Loucy (cell line): Measurements from ENCODE around the gene CREB3L2.

Experiments
- H2AFZ ChIP-seq: fragments of 200-600 bp; sonication (generic); 2 replicates; pipeline ENCODE4 v1.6.0; 2016; ENCODE audit warnings: antibody characterized with exemption, mild to moderate bottlenecking, low read length, moderate library complexity
- H3F3A ChIP-seq: fragments of 200-600 bp; 2 replicates; pipeline ENCODE4 v1.6.0; 2016; ENCODE audit warnings: antibody characterized with exemption, low read depth, mild to moderate bottlenecking
- H3K27me3 ChIP-seq: fragments of 200-600 bp; sonication (generic); 2 replicates; pipeline ENCODE4 v1.6.1; 2014; ENCODE audit warnings: low read length, mild to moderate bottlenecking; ENCODE audit not compliant: insufficient read depth, poor library complexity, severe bottlenecking
- H3K36me3 ChIP-seq: fragments of 200-600 bp; sonication (generic); 2 replicates; pipeline ENCODE4 v1.6.1; 2016; ENCODE audit warnings: low read length; ENCODE audit not compliant: insufficient read depth
- H3K4me1 ChIP-seq: fragments of 200-600 bp; sonication (generic); 2 replicates; pipeline ENCODE4 v1.5.1; 2014; ENCODE audit warnings: low read length, mild to moderate bottlenecking; ENCODE audit not compliant: insufficient read depth, poor library complexity, severe bottlenecking
- H3K4me2 ChIP-seq: fragments of 200-600 bp; sonication (generic); 2 replicates; pipeline ENCODE4 v1.6.0; 2014; ENCODE audit warnings: antibody characterized with exemption, low read length, low read depth, mild to moderate bottlenecking; ENCODE audit not compliant: poor library complexity, severe bottlenecking
- H3K4me3 ChIP-seq: fragments of 200-600 bp; sonication (generic); 2 replicates; pipeline ENCODE4 v1.5.1; 2014; ENCODE audit warnings: low read length, mild to moderate bottlenecking, mixed read lengths; ENCODE audit not compliant: poor library complexity, severe bottlenecking
- H3K79me2 ChIP-seq: fragments of 200-600 bp; sonication (generic); 2 replicates; pipeline ENCODE4 v1.6.1; 2014; ENCODE audit warnings: low read length; ENCODE audit not compliant: insufficient read depth
- H3K9ac ChIP-seq: fragments of 200-600 bp; sonication (generic); 2 replicates; pipeline ENCODE4 v1.6.0; 2014; ENCODE audit warnings: mild to moderate bottlenecking, low read depth, low read length, moderate library complexity; ENCODE audit not compliant: poor library complexity, severe bottlenecking
- H3K9me2 ChIP-seq: fragments of 200-600 bp; sonication (generic); replicated peaks from 2 replicates; pipeline ENCODE4 v1.6.1; 2016; ENCODE audit warnings: low read depth, low read length, mixed read lengths
- H3K9me3 ChIP-seq: fragments of 200-600 bp; sonication (generic); 2 replicates; pipeline ENCODE4 v1.6.1; 2014; ENCODE audit warnings: mild to moderate bottlenecking, antibody characterized with exemption, low read length, low read depth; ENCODE audit not compliant: insufficient read depth
- H4K20me1 ChIP-seq: fragments of 200-600 bp; sonication (generic); 2 replicates; pipeline ENCODE4 v1.6.0; 2014; ENCODE audit warnings: antibody characterized with exemption, low read length, mild to moderate bottlenecking; ENCODE audit not compliant: insufficient read depth, poor library complexity, severe bottlenecking
- EZH2phosphoT487 ChIP-seq: fragments of 200-600 bp; IDR thresholded peaks from 2 replicates; pipeline ENCODE4 v1.6.1; 2018; ENCODE audit warnings: antibody characterized with exemption, mild to moderate bottlenecking, moderate library complexity, borderline replicate concordance
- TF ChIP-seq, protein P1 (sequence below): fragments of 200-600 bp; sonication (generic); conservative IDR thresholded peaks from 2 replicates; pipeline ENCODE4 v1.5.1; 2014; ENCODE audit warnings: mild to moderate bottlenecking, antibody characterized with exemption, low read length

Gene CREB3L2

DNA sequence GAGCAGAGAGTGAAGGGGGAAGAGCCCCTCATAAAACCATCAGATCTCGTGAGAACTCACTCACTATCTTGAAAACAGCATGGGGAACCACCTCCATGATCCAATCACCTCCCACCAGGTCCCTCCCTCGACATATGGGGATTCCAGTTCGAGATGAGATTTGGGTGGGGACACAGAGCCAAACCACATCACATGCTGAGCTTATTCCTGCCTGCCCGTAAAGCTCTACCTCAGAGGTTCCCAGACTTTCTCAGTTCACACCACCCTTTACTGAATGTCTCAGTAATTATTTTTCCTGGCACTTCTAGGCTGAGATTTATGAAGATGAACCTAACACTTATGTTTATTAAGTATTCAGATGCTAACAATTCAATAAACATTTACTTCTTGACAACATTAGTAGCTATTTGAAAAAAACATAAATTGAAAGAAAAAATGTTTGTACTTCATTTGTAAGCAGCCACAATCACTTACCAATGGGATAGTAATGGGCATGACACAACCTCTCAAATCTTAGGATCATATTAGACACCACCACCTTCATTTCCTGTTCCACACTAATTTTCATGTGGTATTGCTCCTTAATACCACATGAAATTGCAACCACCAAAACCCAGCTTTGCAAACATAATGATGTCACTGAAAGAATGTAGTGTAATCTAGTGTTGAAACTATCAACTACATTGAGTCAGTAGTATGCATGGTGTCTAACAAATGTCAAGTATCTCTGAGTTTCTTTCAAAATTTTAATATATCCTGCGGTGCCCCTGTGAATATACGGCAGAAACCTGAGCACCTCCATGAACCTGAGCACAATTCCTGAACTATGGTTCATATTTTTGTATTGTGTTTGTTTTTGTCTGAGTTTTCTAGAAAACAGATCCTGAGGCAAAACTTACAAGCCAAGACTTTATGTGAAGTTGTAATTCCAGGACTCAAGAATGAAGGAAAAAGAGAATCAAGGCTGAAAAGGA is 150.6 kb downstream of the CREB3L2 start:
- H3K9me2 ChIP-seq, result no peaks in the 10 kb centered on the region
- TF ChIP-seq, protein P1, sequence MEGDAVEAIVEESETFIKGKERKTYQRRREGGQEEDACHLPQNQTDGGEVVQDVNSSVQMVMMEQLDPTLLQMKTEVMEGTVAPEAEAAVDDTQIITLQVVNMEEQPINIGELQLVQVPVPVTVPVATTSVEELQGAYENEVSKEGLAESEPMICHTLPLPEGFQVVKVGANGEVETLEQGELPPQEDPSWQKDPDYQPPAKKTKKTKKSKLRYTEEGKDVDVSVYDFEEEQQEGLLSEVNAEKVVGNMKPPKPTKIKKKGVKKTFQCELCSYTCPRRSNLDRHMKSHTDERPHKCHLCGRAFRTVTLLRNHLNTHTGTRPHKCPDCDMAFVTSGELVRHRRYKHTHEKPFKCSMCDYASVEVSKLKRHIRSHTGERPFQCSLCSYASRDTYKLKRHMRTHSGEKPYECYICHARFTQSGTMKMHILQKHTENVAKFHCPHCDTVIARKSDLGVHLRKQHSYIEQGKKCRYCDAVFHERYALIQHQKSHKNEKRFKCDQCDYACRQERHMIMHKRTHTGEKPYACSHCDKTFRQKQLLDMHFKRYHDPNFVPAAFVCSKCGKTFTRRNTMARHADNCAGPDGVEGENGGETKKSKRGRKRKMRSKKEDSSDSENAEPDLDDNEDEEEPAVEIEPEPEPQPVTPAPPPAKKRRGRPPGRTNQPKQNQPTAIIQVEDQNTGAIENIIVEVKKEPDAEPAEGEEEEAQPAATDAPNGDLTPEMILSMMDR, result no peak
- no peak for TF ChIP-seq EZH2phosphoT487
- no peaks in the 10 kb centered on the region for H3K36me3 ChIP-seq
- H3K9ac ChIP-seq, result no peak overlapping the region
- no peaks in the 10 kb centered on the region for H3K4me1 ChIP-seq
- no peak overlapping the region for H3K4me3 ChIP-seq
- no peaks in the 10 kb centered on the region for H4K20me1 ChIP-seq
- H2AFZ ChIP-seq, result no peak overlapping the region
- no peaks in the 10 kb centered on the region for H3K27me3 ChIP-seq
- no peaks in the 10 kb centered on the region for H3K79me2 ChIP-seq
- H3K9me3 ChIP-seq, result no peaks in the 10 kb centered on the region
- H3K4me2 ChIP-seq, result no peak overlapping the region
- H3F3A ChIP-seq, result no peaks in the 10 kb centered on the region

DNA sequence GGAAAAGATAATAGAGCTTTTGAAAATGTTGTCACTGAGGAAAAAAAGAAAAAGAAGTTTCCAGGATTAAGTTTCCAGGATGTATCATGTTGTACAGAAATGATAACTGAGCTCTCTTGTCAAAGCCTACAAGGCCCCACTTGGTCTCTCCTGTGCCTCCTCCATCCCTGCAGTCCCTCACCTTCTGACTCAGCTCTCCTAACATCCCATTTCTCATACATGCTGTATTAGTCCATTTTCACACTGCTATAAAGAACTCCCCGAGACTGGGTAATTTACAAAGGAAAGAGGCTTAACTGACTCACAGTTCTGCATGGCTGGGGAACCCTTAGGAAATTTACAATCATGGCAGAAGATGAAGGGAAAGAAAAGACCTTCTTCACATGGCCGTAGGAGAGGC is 151.3 kb downstream of the CREB3L2 start:
- no peaks in the 10 kb centered on the region for H3F3A ChIP-seq
- TF ChIP-seq, protein P1, result no peak
- TF ChIP-seq EZH2phosphoT487, result no peak
- H3K9me3 ChIP-seq, result no peaks in the 10 kb centered on the region
- no peak overlapping the region for H3K9ac ChIP-seq
- H3K36me3 ChIP-seq, result no peaks in the 10 kb centered on the region
- no peaks in the 10 kb centered on the region for H3K27me3 ChIP-seq
- H3K4me2 ChIP-seq, result no peak overlapping the region
- H3K4me1 ChIP-seq, result no peaks in the 10 kb centered on the region
- H3K9me2 ChIP-seq, result no peaks in the 10 kb centered on the region
- H3K4me3 ChIP-seq, result no peak overlapping the region
- H4K20me1 ChIP-seq, result no peaks in the 10 kb centered on the region
- H3K79me2 ChIP-seq, result no peaks in the 10 kb centered on the region
- no peak overlapping the region for H2AFZ ChIP-seq

DNA sequence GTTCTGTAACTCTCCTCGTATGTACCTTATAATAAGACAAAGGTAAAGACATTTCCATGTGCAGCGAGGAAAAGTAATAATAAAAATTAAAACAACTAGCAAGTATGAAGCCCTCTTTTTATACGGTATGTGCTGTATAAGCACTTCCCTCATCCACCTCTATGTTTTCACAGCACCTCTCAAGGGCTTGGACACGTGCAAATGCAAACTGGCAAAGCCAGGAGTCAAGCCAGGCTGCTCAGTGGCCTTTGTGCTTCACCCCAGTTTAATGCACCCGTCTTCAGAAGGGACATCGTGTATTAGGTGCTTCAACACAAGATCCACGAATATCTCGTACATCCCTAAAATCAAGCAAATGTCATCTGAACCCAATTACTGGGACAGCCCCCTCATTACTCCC is 153.8 kb downstream of the CREB3L2 start:
- no peaks in the 10 kb centered on the region for H3K9me2 ChIP-seq
- no peaks in the 10 kb centered on the region for H3F3A ChIP-seq
- no peak overlapping the region for H3K4me3 ChIP-seq
- H4K20me1 ChIP-seq, result no peaks in the 10 kb centered on the region
- TF ChIP-seq, protein P1, result no peak
- TF ChIP-seq EZH2phosphoT487, result no peak
- H3K36me3 ChIP-seq, result no peaks in the 10 kb centered on the region
- H3K9me3 ChIP-seq, result no peaks in the 10 kb centered on the region
- H2AFZ ChIP-seq, result no peak overlapping the region
- H3K4me1 ChIP-seq, result no peaks in the 10 kb centered on the region
- no peaks in the 10 kb centered on the region for H3K27me3 ChIP-seq
- no peaks in the 10 kb centered on the region for H3K79me2 ChIP-seq
- H3K4me2 ChIP-seq, result no peak overlapping the region
- no peak overlapping the region for H3K9ac ChIP-seq
